Endothelial cell (in vitro differentiated cells): Measurements from ENCODE around the gene CRYBG1. TPM values are rescaled to one million over a fixed set of nuclear protein-coding genes. Genes with fewer than 3 reads are reported as not detected.

Experiments
- DNase-seq: peaks from one replicate; pipeline ENCODE4 v3.0.0; 2021; ENCODE audit warnings: low spot score
- H3K27ac Mint-ChIP-seq: one replicate; pipeline ENCODE4 v1.8.0; 2021; ENCODE audit warnings: mixed read lengths, inconsistent platforms; ENCODE audit not compliant: unreplicated experiment
- H3K27me3 Mint-ChIP-seq: one replicate; pipeline ENCODE4 v1.8.0; 2021; ENCODE audit warnings: mild to moderate bottlenecking, moderate library complexity, mixed read lengths, inconsistent platforms; ENCODE audit not compliant: unreplicated experiment
- H3K36me3 Mint-ChIP-seq: one replicate; pipeline ENCODE4 v1.8.0; 2021; ENCODE audit warnings: mild to moderate bottlenecking, low read depth, mixed read lengths, inconsistent platforms; ENCODE audit not compliant: unreplicated experiment
- H3K4me1 Mint-ChIP-seq: one replicate; pipeline ENCODE4 v1.8.0; 2021; ENCODE audit warnings: mild to moderate bottlenecking, mixed read lengths, inconsistent platforms; ENCODE audit not compliant: unreplicated experiment
- H3K4me3 Mint-ChIP-seq: one replicate; pipeline ENCODE4 v1.8.0; 2021; ENCODE audit warnings: mild to moderate bottlenecking, mixed read lengths, inconsistent platforms; ENCODE audit not compliant: unreplicated experiment
- H3K9me3 Mint-ChIP-seq: one replicate; pipeline ENCODE4 v1.8.0; 2021; ENCODE audit warnings: mixed read lengths, inconsistent platforms; ENCODE audit not compliant: unreplicated experiment
- CTCF ChIP-seq: fragments of 200-600 bp; sonication (generic); IDR thresholded peaks from one replicate; pipeline ENCODE4 v1.5.0; 2021; ENCODE audit warnings: antibody characterized with exemption; ENCODE audit not compliant: unreplicated experiment
- total RNA-seq: library from RNA; stranded (reverse); fragmentation: NEBNext Ultra II Directional; extraction: Animal tissue kit (Norgen Biotek cat#: 25700); gene quantifications from one replicate; pipeline ENCODE4 v1.2.1, GENCODE V29; 2021; ENCODE audit not compliant: unreplicated experiment

CRYBG1 gene
- total RNA-seq, 1 donor from 2014 or later, result 0.08 TPM

- TF ChIP-seq CTCF, result no peak
- peaks cover 1% of the 10 kb centered on the region for H3K36me3 Mint-ChIP-seq
- DNase-seq, result no peak
- no peak overlapping the region for H3K4me3 Mint-ChIP-seq
- no peaks in the 10 kb centered on the region for H3K27me3 Mint-ChIP-seq
- H3K4me1 Mint-ChIP-seq, result peaks cover 10% of the 10 kb centered on the region
- H3K27ac Mint-ChIP-seq, result no peak overlapping the region
- no peaks in the 10 kb centered on the region for H3K9me3 Mint-ChIP-seq
Measured at GRCh38 chr6:106318851-106319250, 41.7 kb upstream of the CRYBG1 start.

- no peak for TF ChIP-seq CTCF
- Mint-ChIP-seq H3K9me3 (no peaks in the 10 kb centered on the region), H3K27me3 (peaks cover 2% of the 10 kb centered on the region), H3K36me3 (peaks cover 4% of the 10 kb centered on the region), H3K27ac (no peak overlapping the region), H3K4me3 (no peak overlapping the region), H3K4me1 (peaks cover 18% of the 10 kb centered on the region)
- DNase-seq, result no peak
Measured at GRCh38 chr6:106321940-106322339, 38.6 kb upstream of the CRYBG1 start.

GRCh38 chr6:106324726-106325335 lies 35.7 kb upstream of the CRYBG1 start:
- peak overlapping the region; percentile 76 for H3K27ac Mint-ChIP-seq
- no peaks in the 10 kb centered on the region for H3K9me3 Mint-ChIP-seq
- TF ChIP-seq CTCF, result no peak
- H3K27me3 Mint-ChIP-seq, result peaks cover 2% of the 10 kb centered on the region
- DNase-seq, result no peak
- H3K4me3 Mint-ChIP-seq, result peak overlapping the region; percentile 95
- peaks cover 4% of the 10 kb centered on the region for H3K36me3 Mint-ChIP-seq
- peaks cover 18% of the 10 kb centered on the region for H3K4me1 Mint-ChIP-seq

GRCh38 chr6:106325336-106326178 lies 35.0 kb upstream of the CRYBG1 start, which contains the start of gene ATG5:
Gene ATG5 (minus strand): TSS chr6:106325760. CDS start chr6:106316208, 9,552 bp downstream.
- H3K9me3 Mint-ChIP-seq, result no peaks in the 10 kb centered on the region
- TF ChIP-seq CTCF, result no peak
- peaks cover 4% of the 10 kb centered on the region for H3K36me3 Mint-ChIP-seq
- peak within 1 kb of the TSS; percentile 95 for H3K4me3 Mint-ChIP-seq
- H3K4me1 Mint-ChIP-seq, result peaks cover 18% of the 10 kb centered on the region
- H3K27me3 Mint-ChIP-seq, result peaks cover 2% of the 10 kb centered on the region
- H3K27ac Mint-ChIP-seq, result peak within 1 kb of the TSS; percentile 91
- peak; percentile 99 for DNase-seq
